Panc1 (cell line): ENCODE measurements around the gene NEU2. TPM values are rescaled to one million over a fixed set of nuclear protein-coding genes. Genes with fewer than 3 reads are reported as not detected.

Source experiments
- ATAC-seq: fragments of 200-7000 bp; cut with Tn5 transposase; 2 replicates; pipeline ENCODE4 v1.9.1; 2020; ENCODE audit warnings: mild to moderate bottlenecking, moderate library complexity
- BruUV-seq: library from RNA; stranded (reverse); fragments of 400-500 nt; replicated peaks from 2 replicates; lab custom pipeline; 2021; lab: Mats Ljungman, UMichigan
- CTCF ChIA-PET: fragments of 300-600 bp; sonication (Branson Sonifier 250); formaldehyde crosslinking; loops from one replicate; lab custom pipeline; 2022; ENCODE audit warnings: antibody characterized with exemption; lab: Charles Lee
- POLR2A ChIA-PET: fragments of 300-600 bp; sonication (Branson Sonifier 250); formaldehyde crosslinking; loops from one replicate; lab custom pipeline; 2022; ENCODE audit warnings: antibody characterized with exemption; lab: Charles Lee
- DNase-seq: peaks from one replicate; pipeline ENCODE4 v3.0.0-alpha.2; 2010; ENCODE audit warnings: low read depth, low spot score
- H3K27ac ChIP-seq: 2 replicates; pipeline ENCODE4 v1.5.1; 2011; ENCODE audit warnings: mild to moderate bottlenecking, low read length, inconsistent platforms
- H3K27me3 ChIP-seq: fragments of 200-500 bp; sonication (Bioruptor generic); 2 replicates; pipeline ENCODE4 v1.6.0; 2014; ENCODE audit warnings: low read length, inconsistent platforms; ENCODE audit not compliant: control insufficient read depth, insufficient read depth
- H3K36me3 ChIP-seq: fragments of 200-500 bp; sonication (Bioruptor generic); 2 replicates; pipeline ENCODE4 v1.5.1; 2014; ENCODE audit warnings: inconsistent platforms, mild to moderate bottlenecking, low read length, moderate library complexity; ENCODE audit not compliant: control insufficient read depth, insufficient read depth
- H3K4me1 ChIP-seq: 2 replicates; pipeline ENCODE4 v1.5.1; 2011; ENCODE audit warnings: inconsistent platforms, mild to moderate bottlenecking, low read length, moderate library complexity; ENCODE audit not compliant: control insufficient read depth, insufficient read depth
- H3K4me3 ChIP-seq, 2 experiments: 2 replicates each; pipeline ENCODE4 v1.5.1; 2011 to 2012; ENCODE audit warnings: low read depth in 2 of 2, low read length in 2 of 2, mild to moderate bottlenecking in 2 of 2, inconsistent platforms in 1 of 2, moderate library complexity in 1 of 2
- H3K9me3 ChIP-seq: fragments of 200-500 bp; sonication (Bioruptor generic); 2 replicates; pipeline ENCODE4 v1.5.1; 2014; ENCODE audit warnings: low read depth, mild to moderate bottlenecking, inconsistent platforms, low read length, moderate library complexity; ENCODE audit not compliant: control insufficient read depth, insufficient read depth
- CTCF ChIP-seq: fragments of 450-650 bp; IDR thresholded peaks from 2 replicates; pipeline ENCODE4 v1.5.1; 2017; ENCODE audit warnings: mild to moderate bottlenecking
- POLR2AphosphoS5 ChIP-seq: IDR thresholded peaks from 2 replicates; pipeline ENCODE4 v1.6.1; 2012; ENCODE audit warnings: mild to moderate bottlenecking, low read depth, low read length, moderate library complexity
- REST ChIP-seq, 2 experiments: IDR thresholded peaks; 2 replicates each; pipeline ENCODE4 v1.6.1; 2011 to 2012; ENCODE audit warnings: low read depth in 2 of 2, control low read depth in 1 of 2, low read length in 1 of 2, mild to moderate bottlenecking in 1 of 2, moderate library complexity in 1 of 2; ENCODE audit not compliant: insufficient read depth in 1 of 2
- SIN3A ChIP-seq: IDR thresholded peaks from 2 replicates; pipeline ENCODE4 v1.6.1; 2012; ENCODE audit warnings: low read depth, mild to moderate bottlenecking, low read length, moderate library complexity, borderline replicate concordance; ENCODE audit not compliant: insufficient read depth
- TCF7L2 ChIP-seq: IDR thresholded peaks from 2 replicates; pipeline ENCODE4 v1.6.1; 2011; ENCODE audit warnings: mild to moderate bottlenecking, low read depth, low read length, inconsistent platforms
- in situ Hi-C: cut with HindIII; loops from 2 replicates; pipeline ENCODE4 v1.10.0; 2016; ENCODE audit warnings: low sequenced_read_pairs, low pct_unique_long_range_greater_than_20kb
- intact Hi-C: fragments of 100-400 bp; cut with micrococcal nuclease; formaldehyde crosslinking; loops from one replicate; pipeline ENCODE4 v1.10.0; 2022; ENCODE audit not compliant: unreplicated experiment
- total RNA-seq: library from RNA; stranded (reverse); gene quantifications from one replicate; pipeline ENCODE4 v1.2.1, GENCODE V29; 2021; ENCODE audit not compliant: unreplicated experiment

The NEU2 gene
- total RNA-seq, 1 experiment from 2014 or later: not detected

GRCh38 chr2:233034091-233034882 is 1.8 kb downstream of the NEU2 start:
- DNase-seq (no peak), ATAC-seq (no peak)
- ChIA-PET POLR2A (interaction anchor here (0.7 kb wide), 2 partner anchors 14 to 148 kb away, joined by 6 read pairs; no protein-coding TSS in a partner anchor), CTCF (no interaction called here)
- Histone ChIP-seq H3K9me3 (no peaks in the 10 kb centered on the region), H3K4me3 (no peak overlapping the region), H3K4me1 (peaks cover 2% of the 10 kb centered on the region; the same call in 1 of the 2 replicates), H3K36me3 (no peaks in the 10 kb centered on the region), H3K27ac (no peak overlapping the region), H3K27me3 (no peaks in the 10 kb centered on the region)
- intact Hi-C loops: no loop called here
- no TSS peak for BruUV-seq
- in situ Hi-C loops: no loop called here
- no peak for TF ChIP-seq CTCF
- TF ChIP-seq TCF7L2: no peak
- no peak for TF ChIP-seq POLR2AphosphoS5
- TF ChIP-seq SIN3A: no peak
- TF ChIP-seq REST (IDR thresholded peaks at IDR 0.05; ENCODE audit: insufficient read depth in 1 of 2, low read depth in 2 of 2, low read length in 1 of 2): no peak

DNA sequence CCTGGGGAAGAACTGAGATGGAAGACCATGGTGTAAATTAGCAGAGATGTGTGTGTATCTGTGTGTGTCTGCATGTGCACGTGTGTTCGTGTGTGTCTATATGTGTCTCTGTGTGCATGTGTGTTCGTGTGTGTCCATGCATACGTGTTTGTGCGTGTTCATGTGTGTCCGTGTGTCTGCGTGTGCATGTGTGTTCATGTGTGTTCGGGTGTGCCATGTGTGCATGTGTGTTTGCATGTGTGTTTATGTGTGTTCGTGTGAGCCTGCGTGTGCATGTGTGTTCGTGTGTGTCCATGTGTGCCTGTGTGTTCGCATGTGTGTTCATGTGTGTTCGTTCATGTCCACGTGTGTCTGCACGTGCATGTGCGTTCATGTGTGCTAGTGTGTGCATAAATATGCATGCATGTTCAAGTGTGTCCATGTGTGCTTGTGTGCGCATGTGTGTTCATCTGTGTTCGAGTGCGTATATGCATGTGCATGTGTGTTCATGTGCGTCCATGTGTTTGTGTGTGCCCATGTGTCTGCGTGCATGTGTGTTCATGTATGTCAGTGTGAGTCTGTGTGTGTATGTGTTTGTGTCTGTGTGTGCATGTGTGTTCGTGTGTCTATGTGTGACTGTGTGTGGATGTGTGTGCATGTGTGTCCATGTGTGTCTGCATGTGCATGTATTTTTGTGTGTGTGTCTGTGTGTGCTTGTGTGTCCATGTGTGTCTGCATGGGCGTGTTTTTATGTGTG is 3.1 kb downstream of the NEU2 start:
- DNase-seq (no peak), ATAC-seq (no peak)
- Histone ChIP-seq H3K36me3 (no peaks in the 10 kb centered on the region), H3K27me3 (no peaks in the 10 kb centered on the region), H3K9me3 (no peaks in the 10 kb centered on the region), H3K4me3 (no peak overlapping the region), H3K27ac (no peak overlapping the region), H3K4me1 (no peaks in the 10 kb centered on the region)
- CTCF ChIA-PET: no interaction called here
- TF ChIP-seq CTCF (no peak), REST (IDR thresholded peaks at IDR 0.05; ENCODE audit: insufficient read depth in 1 of 2, low read depth in 2 of 2, low read length in 1 of 2) (no peak), TCF7L2 (no peak), SIN3A (no peak), POLR2AphosphoS5 (no peak)
- in situ Hi-C loops (no loop called here), intact Hi-C loops (no loop called here)
- POLR2A ChIA-PET: no interaction called here
- BruUV-seq: no TSS peak
